Stimulated activated CD4-positive, alpha-beta T cell treated with anti-CD3 and anti-CD28 coated beads, Interleukin-1b, Interleukin-23, amount 100 ng/mL, for 1 hour (primary cell): ENCODE results near the gene ASAP2.

ENCODE experiments used
- DNase-seq, 2 donors: peaks; one replicate each; pipeline ENCODE4 v3.0.0-alpha.2; 2020; ENCODE audit warnings: low read depth in 2 of 2

Gene ASAP2

DNA sequence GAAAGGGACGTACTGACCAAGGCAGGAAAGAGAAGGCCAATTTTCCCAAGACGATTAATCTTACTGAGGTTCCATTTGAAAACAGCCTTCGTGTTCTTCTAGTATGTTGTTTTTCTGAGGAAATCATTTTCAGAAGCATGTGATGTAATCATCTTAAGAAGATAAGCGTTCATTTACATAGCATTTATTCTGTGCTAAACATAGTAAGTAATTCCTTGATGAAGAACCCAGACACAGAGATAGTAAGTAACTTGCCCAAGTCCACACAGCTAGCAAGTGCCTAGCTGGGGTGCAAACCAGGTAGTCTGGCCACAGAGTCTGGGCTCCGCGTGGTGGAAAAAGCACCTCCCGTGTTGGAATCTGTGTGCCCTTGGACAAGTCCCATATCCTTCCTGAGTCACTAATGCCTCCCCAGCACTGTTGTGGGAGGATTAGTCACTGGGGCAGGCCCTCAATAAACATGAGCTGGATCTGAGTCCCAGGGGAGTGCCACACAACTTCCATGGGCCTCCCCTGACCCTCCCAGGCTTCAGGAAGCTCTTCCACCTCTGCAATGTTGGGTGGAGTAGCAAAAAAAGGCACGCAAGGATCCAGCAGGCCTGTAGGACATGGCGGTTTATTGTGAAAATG, 26.9 kb upstream of the ASAP2 start:
- no peak for DNase-seq

DNA sequence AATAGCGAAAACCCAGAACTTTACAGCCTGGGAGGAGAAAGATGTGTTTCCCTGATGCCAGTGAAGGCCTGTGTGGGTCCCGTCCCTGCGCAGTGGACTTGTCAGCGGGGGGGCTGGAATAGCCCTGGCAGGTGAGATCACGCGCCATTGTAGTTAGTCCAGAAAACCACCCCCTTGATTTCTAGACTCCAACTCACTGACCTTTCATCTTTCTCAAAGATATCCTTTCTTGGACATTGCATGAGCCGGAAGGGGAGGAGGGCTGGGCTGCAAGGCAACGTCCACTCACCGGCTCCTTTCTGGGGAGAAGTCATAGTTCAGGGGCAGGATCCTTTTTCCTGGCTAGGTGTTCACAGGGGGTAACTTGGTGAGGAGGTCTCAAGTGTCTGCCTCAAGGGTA, 22.3 kb upstream of the ASAP2 start:
- no peak for DNase-seq

DNA sequence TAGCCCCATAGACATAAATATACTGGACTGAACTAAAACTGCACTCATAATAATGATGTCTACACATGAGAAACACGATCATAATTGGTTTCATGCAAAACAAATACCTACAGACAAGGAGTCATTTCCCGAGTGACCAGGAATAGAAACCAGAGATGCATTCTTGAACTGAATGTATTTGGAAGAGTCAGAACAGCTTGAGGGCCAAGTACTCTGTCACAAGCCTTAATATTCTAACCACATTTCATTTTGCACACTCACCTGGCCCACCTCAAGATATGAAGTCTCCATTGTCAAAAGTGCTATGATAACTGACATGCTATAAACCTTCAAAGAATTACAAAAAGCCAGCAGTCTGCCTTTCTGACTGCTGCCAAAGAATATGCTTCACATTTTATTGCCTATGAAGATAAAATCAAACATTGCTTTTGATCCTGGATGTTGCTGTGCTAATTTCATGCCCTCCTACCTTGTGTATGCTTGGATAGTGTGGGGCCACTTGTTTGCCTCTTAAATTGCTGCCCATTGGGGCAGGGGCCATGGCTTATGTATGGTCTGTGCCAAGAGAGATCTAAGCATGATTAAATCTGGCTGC, 18.9 kb upstream of the ASAP2 start:
- DNase-seq, result no peak

DNA sequence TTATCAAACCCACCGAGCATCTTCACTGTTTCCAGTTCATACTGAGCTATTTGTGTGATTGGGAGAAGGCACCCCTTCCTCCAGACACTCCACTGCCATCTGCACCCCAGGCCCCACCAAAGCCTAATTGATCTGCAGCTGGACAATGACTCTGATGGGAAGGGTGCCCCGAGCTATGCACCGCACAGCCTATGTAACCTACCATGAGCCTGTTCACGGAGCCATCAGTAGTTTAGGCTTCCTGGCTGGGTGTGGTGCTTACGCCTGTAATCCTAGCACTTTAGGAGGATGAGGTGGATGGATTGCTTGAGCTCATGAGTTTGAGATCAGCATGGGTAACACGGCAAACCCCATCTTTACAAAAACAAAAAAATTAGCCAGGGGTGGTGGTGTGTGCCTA, 17.8 kb upstream of the ASAP2 start:
- no peak for DNase-seq

DNA sequence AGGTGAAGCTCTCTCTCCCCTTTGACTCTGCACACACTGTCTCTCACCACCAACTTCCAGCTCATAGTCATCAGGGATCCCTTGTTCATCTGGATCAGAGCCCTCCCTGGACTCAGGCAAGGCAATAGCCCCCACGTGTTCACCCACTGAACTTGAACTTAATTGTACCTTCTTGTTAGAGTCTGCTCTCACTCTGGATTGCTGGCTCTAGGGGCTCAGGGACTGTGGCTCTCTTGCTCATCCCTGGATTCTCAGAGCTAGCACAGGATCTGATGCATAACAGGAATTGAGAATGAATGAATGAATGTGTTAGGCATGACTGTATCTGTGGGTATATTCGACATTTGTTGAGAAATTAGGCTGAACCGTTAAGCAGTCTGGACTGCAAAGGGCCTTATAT, 16.7 kb upstream of the ASAP2 start:
- DNase-seq, result no peak

DNA sequence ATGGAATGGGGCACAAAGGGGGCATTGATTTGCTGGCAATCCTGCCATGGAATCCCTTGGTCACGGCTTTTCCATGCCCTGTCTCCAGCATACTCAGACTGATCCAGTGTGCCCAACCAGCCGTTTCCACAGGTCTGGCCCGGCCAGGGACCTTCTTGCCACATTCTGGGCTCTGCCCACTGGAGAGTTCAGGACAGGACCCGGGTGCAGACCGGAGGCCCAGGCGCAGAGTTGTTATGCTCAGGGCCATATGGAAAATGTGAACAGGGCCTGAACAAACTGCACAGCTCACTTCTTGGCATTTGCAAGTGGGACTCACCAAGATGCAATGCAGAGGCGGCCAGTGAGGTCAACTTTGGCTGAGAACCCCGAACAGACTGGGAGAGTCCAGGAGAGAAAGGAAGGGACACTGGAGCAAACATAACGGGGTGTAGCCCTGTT, 15.6 kb upstream of the ASAP2 start:
- no peak for DNase-seq

DNA sequence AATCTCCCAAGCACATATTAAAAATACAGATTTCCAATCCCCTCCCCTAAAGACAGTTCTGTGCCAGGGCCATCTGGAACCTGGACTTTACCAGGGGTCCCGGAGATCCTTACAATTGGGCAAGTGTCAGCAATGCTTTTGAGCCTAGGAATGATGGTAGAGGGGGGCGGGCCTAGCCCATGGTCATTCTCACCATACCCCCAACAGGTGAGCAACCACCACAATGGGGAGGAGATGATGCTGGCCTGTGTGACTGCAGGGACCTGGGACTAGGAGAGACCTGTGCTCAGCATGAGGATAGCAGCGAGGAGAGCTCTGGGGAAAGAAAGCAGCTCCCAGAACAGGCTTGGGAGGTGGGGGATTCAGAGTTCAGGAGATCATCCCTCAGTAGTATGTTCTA, 13.9 kb upstream of the ASAP2 start:
- no peak for DNase-seq

DNA sequence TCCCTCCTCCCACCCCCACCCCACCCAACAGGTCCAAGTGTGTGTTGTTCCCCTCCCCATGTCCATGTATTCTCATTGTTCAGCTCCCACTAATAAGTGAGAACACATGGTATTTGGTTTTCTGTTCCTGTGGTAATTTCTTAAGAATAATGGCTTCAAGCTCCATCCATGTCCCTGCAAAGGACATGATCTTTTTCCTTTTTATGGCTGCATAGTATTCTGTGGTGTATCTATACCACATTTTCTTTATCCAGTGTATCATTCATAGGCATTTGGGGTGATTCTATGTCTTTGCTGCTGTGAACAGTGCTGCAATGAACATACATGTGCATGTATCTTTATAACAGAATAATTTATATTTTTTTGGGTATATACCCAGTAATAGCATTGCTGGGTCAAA, 12.3 kb upstream of the ASAP2 start:
- no peak for DNase-seq

DNA sequence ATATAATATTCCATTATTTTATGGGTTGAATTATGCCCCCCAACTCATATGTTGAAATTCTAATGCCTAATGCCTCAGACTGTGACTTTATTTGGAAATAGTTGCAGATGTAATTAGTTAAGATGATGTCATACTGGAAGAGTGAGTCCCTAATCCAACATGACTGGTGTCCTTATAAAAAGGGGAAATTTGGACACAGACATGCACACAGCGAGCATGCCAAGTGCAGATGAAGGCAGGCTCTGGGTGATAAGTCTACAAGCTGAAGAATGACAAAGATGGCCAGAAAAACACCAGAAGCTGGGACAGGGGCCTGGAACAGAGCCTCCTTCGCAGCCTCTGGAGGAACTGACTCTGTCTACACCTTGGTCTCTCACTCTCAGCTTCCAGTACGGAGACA, 10.0 kb upstream of the ASAP2 start:
- DNase-seq, result no peak

DNA sequence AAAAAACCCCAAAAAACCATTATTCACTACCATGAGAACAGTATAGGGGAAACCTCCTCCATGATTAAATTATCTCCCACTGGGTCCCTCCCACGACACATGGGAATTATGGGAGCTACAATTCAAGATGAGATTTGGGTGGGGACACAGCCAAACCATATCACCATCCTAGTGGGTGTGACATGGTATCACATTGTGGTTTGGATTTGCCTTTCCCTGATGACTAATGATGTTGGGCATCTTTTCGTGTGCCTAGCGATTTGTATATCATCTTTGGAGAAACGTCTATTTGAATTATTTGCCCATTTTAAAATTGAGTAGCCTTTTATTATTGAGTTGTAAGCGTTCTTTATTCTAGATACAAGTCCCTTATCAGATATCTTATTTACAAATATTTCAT, 8.7 kb upstream of the ASAP2 start:
- DNase-seq, result no peak

DNA sequence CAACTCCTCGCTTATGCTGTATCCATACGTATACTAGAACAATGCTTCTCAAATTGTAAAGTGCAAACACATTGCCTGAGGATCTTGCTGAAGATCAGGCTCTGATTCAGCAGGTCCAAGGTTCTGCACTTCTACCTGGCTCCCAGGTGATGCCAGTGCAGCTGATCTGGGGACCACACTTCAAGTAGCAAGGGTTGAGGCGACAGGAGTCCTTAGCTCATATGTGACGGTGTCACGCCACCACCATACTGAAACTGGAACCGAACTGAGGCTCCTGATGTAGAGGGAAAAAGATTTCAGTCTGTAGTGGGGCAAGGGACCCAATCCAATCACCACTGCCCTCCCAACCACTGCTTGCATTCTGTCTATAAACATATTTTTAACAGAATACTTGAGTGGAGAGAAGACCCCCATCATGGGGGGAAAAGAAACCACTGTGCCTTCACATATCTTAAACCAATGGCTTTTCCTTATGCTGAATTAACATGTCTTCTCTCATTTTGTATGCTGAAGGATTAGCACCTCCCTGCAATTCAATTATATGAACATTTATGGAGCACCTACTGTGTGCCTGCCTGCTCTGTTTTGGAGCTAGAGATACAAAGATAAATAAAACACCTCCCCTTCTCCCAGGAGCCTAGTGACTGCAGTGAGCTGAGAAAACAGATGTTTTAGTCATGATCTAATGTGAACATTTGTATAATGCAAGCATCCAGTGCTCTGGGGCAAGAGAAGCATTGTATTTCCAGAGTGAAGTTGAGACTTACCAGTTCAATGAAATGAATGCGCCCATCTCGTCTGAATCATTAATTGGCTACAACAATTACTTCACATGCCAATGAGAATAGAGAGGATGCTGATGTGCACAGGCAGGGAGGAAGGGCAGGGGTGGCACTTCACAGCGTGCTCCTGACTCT, 6.6 kb upstream of the ASAP2 start:
- DNase-seq, result no peak

DNA sequence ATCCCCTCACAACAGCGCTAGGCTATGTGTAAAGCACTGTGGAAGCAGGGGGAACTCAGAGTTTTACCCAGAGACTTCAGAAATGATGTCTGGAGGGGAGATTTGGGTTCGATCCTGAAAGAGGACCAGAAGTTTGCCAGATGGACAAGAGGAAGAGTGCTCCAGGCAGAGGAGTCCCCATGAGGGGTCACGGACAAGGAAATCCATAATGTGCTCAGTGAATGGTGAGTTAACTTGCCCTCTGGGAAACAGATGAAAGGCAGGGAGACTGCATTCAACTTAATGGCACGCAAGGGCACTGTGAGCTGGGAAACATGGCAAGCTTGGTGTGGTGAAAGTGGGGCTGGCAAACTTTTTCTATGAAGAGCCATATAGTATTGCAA, 6.0 kb upstream of the ASAP2 start:
- no peak for DNase-seq

DNA sequence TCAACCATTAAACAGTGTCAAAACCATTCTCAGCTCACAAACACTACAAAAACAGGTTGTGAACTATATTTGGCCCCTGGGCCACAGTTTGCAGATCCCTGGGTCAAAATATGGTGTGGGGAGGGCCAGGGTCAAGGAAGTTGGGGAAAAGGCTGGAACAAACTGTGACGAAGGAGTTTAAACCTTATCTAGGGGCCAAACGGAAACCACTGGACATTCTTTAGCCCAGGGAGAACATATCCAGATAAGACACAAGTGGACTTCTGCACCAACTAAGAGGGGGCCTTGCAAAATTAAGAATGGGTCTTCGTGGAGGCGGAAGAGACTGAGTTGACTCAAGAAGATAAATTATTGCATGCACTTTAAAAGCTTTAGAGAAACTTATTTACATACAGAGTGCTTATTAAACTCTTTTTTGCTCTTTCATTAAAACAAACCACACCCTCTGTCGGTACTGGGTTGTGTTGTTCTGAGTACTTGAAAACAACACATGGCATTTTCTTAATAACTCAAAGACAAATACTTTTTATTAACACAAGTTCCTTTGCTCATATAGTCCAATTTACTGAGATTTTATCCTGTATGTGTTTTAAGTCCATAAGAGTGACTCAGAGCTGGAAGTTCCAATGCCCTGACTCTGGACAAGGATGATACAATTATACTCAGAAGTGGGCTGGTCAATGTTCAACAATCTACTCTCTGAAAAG, 5.3 kb upstream of the ASAP2 start:
- DNase-seq, result no peak

DNA sequence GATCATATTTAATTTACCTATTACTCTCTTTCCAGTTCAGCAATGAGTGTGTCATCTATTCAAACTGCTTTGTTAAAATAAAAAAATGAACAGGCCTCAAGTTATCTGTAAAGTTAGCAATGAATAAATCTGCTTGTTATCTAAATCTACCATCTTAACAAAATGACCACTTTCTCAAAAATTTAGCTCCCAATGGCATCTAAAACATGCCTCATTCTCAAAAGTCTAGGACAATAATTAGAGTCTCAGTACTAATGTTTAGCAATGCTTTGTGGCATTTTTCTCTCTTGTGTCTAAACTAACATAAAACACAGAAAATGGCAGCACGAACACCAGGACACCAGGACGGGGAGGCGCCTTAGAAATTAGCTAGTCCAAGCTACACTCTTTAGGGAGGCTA, 3.6 kb upstream of the ASAP2 start:
- no peak for DNase-seq

DNA sequence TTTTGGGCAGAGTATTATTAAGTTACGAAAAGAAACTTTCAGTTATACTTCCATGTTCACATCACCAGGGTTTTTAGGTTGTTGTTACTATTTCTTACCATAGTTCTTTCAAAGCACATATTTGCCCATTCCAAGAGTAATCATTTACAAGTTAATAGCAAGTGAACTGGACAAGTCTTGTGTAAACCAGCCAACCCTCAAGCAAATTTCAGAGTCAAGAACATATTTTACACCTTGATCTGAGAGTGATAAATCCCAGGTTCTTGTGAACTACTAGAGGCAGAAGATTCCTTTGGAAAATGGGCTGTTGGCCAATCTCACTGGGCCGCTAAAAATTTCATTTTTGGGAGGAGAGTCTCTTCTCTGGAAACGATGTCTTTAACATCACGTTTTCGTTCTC, 2.7 kb upstream of the ASAP2 start:
- DNase-seq, result no peak

DNA sequence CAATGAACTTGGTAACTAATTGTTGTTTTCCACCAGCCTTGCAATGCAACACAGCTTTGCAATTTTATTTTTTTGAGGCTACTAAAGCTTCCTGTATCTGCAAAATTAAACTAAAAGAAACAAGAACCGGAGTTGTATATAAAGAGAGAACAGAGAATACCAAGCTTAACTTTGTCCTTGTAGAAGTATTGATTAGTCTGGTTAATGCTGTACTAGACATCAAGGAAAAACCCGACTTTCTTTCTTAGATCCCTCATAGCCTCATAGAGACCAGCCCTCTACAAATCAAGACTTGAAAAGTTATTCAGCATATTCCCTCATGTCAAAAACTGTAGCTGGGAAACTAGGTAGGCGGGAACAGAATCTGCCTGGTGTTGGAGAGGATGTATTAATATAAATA, 1.7 kb upstream of the ASAP2 start:
- DNase-seq, result no peak

DNA sequence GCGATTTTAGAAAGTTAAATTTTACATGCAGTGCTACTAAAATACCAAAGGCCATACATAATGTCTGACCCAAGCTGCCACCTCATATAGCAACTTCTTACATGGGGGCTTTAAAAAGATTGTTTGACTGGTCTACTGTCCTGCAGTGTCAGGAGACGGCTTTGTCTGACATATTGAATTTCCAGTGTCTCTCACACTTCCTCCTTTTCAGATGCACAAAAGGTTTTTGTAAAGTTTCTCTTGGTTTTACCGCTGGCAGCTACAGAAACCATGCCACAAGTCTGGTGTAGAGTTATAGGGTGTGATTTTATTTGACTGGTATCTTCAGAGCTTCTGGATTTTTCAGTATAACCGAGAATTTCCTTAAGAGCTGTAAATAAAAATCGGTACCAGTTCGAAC, 1.1 kb upstream of the ASAP2 start:
- DNase-seq, result no peak

DNA sequence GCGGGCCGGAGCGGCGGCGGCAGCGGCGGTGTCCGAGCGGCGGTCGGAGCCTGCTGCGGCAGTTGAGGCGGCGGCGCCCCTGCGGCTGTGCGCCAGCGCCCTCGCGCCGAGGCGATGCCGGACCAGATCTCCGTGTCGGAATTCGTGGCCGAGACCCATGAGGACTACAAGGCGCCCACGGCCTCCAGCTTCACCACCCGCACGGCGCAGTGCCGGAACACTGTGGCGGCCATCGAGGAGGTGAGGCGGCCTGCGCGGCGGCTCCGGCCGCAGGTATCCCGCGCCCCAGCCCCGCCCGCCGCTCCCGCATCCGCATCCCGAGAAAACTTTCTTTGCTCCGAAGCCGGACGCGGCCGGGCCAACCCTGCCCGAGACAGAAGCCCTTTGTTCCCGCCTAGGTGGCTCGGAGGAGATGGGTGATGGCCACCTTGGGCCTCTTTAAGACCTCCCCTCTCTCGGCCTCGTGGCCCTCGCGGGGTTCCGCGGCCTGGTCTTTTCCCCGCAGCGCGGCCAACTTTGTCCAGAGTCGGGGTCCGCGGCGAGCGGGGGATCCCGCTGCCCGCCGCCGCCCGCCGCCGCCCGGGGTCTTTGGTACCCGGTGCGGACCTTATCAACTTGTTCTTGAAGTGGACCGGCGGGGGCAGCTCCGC, 504 bp downstream of the ASAP2 start:
- no peak for DNase-seq

DNA sequence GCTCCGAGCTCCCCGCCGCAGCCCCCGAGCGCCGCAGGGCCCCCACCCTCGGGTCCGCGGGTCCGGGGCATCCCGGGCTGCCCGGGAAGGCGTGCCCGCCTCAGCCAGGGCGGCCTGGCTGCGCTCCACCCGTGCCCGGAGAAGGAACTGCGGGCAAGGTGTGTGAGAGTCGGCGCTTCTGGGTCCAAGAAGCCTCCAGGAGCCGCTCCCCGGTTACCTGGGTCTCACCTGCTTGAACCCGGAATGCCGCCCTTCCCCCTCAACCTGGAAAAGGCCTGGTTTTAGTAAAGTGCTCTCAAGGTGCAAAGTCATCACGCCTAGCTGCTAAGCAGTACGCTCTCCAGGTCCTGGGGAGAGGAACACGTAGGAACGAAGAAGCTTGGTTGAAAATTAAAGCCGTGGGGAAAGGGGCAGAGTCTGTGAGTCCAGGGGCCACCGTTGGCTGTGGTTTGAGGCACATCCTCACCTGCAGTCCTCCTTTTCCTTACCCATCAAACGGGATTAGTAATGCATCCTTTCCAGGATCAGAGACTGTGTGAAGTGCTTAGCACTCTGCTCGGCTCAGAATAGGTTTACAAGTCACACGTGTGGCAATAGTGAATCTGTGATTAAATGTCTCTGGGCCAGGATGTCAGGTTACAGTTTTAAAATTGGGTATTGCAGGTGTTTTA, 1.2 kb downstream of the ASAP2 start:
- no peak for DNase-seq

DNA sequence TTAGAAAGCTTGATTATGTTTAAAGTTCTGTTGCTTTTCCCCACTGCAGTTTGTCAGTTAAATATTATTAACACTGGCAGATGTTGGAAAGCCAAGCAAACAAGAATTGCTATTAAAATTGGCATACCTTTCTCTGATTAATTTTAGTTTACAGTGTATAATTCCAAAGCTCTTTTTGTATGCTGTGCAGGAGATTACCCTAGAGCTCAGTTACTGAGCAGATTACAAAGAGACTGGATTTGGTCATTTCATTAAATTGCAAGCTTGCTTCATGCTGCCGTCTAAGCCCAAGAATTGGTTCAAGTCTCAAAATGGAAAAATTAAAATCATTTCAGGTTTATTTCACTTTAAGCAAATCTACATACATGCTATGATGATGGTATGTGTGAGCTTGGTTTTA, 2.3 kb downstream of the ASAP2 start:
- no peak for DNase-seq

DNA sequence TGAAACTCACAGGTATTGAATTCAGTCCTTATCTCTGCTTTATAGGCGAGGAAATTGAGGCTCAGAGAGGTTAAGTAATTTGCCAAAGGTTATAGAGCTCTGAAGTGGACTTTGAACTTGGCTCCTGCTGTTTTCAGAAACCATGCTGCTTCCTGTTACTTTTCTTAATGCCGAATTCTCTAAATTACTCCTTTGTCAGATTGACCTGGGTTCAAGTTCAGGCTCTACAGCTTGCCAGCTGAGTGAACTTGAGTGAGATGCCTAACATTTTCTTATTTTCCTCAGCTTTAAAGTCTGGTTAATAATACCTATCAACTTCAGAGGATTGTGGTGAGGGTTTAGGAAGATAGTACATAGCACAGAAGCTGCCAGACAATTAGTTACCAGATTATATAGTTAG, 3.4 kb downstream of the ASAP2 start:
- DNase-seq, result no peak
